DMS153 (cell line): Measurements from ENCODE around the gene SLC9A7.

Source experiments
- DNase-seq: peaks from one replicate; lab custom pipeline; 2025; lab: John Stamatoyannopoulos, UW

Gene SLC9A7

DNA sequence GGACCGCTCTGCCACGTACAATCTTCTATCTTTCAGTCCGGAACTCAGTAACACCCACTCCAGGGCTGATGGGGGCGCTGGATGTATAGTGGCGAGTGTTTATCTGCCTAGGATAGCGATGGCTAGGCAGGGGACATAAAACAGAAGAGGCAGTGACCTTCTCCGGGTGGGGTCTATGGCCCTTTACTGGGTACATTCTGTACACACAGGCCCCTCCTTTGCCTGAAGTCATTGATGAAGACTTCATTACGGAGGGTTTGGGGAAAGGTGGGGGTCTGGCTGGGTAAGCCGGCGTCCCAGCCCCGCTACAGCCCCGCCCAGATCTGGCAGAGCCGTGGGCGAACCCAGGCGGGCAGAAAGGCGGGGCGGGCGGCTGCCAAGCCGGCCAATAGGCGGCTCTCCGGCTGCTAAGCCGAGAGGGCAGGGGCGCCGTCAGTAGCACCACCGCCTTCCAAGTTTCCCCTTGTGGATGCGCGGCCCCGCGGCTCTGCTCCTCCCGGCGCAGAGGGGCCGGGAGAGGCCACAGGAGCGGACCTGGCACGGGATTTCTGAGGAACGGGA is 185.5 kb downstream of the SLC9A7 start, which contains the start of gene CHST7:
Gene CHST7, plus strand, starts transcription at position 435 of the 561 bp plus-strand sequence. CDS start 167 bp downstream, outside the sequence.
- DNase-seq: peak; percentile 21

GRCh38 chrX:46572340-46572936 is 186.5 kb downstream of the SLC9A7 start:
- DNase-seq: no peak

GRCh38 chrX:46571423-46572339 is 187.2 kb downstream of the SLC9A7 start:
- no peak for DNase-seq

DNA sequence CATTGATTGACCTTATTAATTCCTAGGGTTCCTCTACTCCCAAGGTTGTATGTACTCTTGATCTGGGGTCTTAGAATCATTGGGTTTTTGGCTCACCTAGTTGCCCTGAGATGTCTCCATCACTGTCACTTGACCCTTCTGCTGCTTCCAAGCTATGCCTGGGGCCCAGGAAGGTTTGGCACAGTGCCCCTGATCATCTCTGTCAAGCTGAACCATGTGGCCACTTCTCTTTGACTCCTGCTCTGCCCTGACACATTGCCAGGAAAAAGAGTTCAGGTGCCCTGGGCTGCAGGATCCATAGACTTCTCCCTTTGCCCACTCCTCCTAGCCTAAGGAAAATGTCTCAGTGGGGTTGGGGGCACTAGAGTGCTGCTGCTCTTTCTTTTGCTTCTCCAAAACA is 189.3 kb downstream of the SLC9A7 start:
- no peak for DNase-seq

DNA sequence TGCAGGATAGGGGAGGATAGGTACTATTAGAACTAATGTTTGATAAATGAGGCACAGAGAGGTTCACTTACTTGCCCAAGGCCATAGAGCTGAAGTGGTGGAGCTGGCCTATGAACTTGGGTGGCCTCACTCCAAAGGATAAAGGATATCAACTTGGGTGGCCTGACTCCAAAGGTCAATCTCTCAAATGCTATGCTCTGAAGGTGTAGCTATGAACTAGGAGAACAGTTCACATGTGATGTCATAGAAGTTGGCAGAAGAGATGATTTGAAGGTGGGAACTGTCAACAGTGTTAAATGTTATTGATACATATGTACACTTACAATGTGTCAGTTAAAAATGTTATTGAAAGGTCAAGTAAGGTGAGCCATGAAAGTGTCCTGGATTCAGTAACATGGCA is 191.5 kb downstream of the SLC9A7 start:
- DNase-seq: no peak

- DNase-seq: no peak
Measured at GRCh38 chrX:46561824-46562657, 196.9 kb downstream of the SLC9A7 start.

DNA sequence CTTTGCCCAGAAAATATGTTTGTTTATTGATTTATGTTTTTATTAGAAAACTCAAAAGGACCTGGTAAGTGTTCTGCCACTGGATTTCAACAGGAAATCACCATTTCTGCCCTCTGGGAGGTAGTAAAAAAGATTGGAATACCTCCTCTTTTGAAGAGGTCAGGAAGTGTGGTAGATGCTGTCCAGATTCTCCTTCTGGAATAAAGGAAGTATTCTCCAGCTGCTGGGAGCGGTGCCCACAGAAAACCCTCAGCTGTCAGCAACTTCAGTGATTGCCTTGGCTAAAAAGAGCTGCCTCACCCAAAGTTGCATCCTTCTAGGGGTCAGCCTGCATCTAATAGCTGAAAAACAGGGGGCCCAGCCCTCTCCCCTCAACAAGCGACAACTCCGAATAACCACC is 199.9 kb downstream of the SLC9A7 start:
- no peak for DNase-seq

DNA sequence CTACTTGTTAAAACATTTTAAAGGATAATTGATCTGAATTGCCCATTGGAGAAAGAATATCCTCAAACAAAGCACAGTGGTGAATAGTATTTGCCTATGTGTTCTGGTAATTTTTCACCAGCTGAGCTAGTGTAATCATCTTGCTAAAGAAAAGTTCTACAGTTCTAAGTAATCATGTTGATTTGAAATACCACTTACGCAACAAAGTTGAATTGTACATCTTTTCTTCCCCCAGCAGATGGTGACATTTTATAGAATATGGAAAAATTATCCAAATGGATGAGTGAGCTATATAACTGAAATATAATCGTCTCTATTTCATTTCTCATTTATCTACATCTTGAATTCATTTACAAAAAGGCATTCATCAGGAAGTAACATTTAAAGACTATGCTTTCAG is 204.0 kb downstream of the SLC9A7 start:
- DNase-seq: no peak

- DNase-seq: no peak
Measured at GRCh38 chrX:46553935-46554334, 205.0 kb downstream of the SLC9A7 start.

DNA sequence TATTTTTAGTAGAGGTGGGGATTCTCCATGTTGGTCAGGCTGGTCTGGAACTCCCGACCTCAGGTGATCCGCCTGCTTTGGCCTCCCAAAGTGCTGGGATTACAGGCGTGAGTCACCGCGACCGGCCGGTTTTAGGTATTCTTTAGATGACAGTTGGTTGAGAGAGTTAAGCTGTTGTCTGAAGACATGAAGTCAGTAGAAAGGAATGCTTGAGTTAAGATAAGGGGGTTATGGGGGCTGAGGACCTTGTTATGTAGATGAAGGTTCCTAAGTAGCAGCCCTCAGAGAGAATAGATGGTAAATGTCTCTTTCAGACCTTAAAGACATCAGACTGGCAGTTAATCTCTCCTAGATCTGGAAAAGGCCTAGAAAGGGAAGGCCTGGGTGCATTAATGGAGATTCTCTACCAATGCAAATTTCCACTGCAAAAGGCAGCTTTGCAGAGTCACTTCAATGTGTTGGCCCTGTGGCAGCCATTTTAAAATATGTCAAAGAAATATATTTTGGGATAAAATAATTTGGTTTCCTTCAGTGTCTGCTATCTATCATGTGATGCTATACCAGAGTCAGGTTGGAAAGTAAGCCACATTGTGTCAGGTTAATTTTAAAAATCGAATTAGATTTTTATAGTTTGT is 207.3 kb downstream of the SLC9A7 start:
- DNase-seq: no peak

DNA sequence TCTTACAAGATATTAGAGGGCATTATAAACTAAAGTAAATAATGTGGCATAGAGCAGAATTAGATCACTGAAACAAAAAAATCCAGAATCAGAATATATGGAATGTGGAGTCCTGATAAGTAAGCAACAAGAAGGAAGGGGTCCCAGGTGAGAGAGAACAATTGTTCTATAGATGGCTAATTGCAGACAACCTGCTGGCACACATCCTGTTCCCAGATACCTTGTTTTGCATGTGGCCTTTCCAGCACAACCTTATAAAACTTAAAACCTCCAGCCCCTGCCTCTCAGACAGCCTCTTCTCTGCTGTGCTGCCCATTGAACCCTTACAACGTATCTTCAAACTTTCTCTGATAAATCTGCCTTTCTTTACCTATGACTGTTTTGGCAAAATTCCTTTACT is 209.0 kb downstream of the SLC9A7 start:
- no peak for DNase-seq
